Naive B cell (primary cell): ENCODE measurements around the gene ZNF821. TPM values are rescaled to one million over a fixed set of nuclear protein-coding genes. Genes with fewer than 3 reads are reported as not detected.
"Not testable (repeated sequence)": the region's sequence is repeated elsewhere in the genome, so short reads cannot be mapped to it uniquely, and the experiment has no call there.

ENCODE experiments used
- ATAC-seq, 2 donors: fragments of 150-1000 bp; cut with Tn5 transposase; 2 replicates each; pipeline ENCODE4 v1.10.0; 2021; ENCODE audit warnings: low read depth in 2 of 2, mild to moderate bottlenecking in 2 of 2, moderate library complexity in 2 of 2
- DNase-seq: peaks from one replicate; pipeline ENCODE4 v3.0.0; 2022
- H3K27ac Mint-ChIP-seq, 6 donors: one replicate each; pipeline ENCODE4 v1.8.0; 2020 to 2022; ENCODE audit warnings: mild to moderate bottlenecking in 6 of 6, mixed read lengths in 6 of 6, moderate library complexity in 5 of 6, inconsistent platforms in 2 of 6
- H3K27me3 Mint-ChIP-seq, 3 donors: one replicate each; pipeline ENCODE4 v1.8.0; 2021 to 2022; ENCODE audit warnings: mixed read lengths in 3 of 3, mild to moderate bottlenecking in 1 of 3
- H3K36me3 Mint-ChIP-seq, 2 donors: one replicate each; pipeline ENCODE4 v1.8.0; 2020 to 2022; ENCODE audit warnings: mixed read lengths in 2 of 2, inconsistent platforms in 1 of 2, mild to moderate bottlenecking in 1 of 2
- H3K4me1 Mint-ChIP-seq, 3 donors: one replicate each; pipeline ENCODE4 v1.8.0; 2020 to 2022; ENCODE audit warnings: mixed read lengths in 3 of 3, inconsistent platforms in 1 of 3, mild to moderate bottlenecking in 1 of 3, moderate library complexity in 1 of 3
- H3K4me3 Mint-ChIP-seq, 8 donors: one replicate each; pipeline ENCODE4 v1.8.0; 2020 to 2022; ENCODE audit warnings: mild to moderate bottlenecking in 8 of 8, mixed read lengths in 8 of 8, moderate library complexity in 8 of 8, inconsistent platforms in 2 of 8
- H3K9me3 Mint-ChIP-seq, 7 donors: one replicate each; pipeline ENCODE4 v1.8.0; 2020 to 2022; ENCODE audit warnings: mixed read lengths in 7 of 7, mild to moderate bottlenecking in 5 of 7, inconsistent platforms in 2 of 7, moderate library complexity in 1 of 7
- polyA plus RNA-seq, 6 donors: library from polyadenylated mRNA; unstranded; fragments of 300-500 nt; fragmentation: Illumina TruSeq; gene quantifications; one replicate each; pipeline ENCODE4 v1.2.3, GENCODE V29; 2021; ENCODE audit warnings: low read depth in 6 of 6

The ZNF821 gene
- polyA plus RNA-seq, 6 donors from 2014 or later, result 19.0 to 34.4 (median 26.9) TPM

- H3K4me3 Mint-ChIP-seq, H3K9me3 Mint-ChIP-seq, H3K27me3 Mint-ChIP-seq, H3K4me1 Mint-ChIP-seq, ATAC-seq, H3K36me3 Mint-ChIP-seq, DNase-seq: not testable (repeated sequence)
- H3K27ac Mint-ChIP-seq, result peak overlapping the region in 1 of 6 donors; percentile 58
Observed at GRCh38 chr16:71867175-71867574, 16.8 kb downstream of the ZNF821 start.

- ATAC-seq, result no peak
- Mint-ChIP-seq H3K4me1 (peaks cover 0 to 9% (median 3%) of the 10 kb centered on the region in 3 donors), H3K4me3 (no peak overlapping the region)
Observed at GRCh38 chr16:71865173-71865863, 18.7 kb downstream of the ZNF821 start.

GRCh38 chr16:71863995-71864394, 20.0 kb downstream of the ZNF821 start:
- Mint-ChIP-seq H3K4me3 (no peak overlapping the region), H3K9me3 (no peaks in the 10 kb centered on the region), H3K4me1 (peaks cover under 1 to 5% (median 5%) of the 10 kb centered on the region in 3 donors), H3K36me3 (peaks cover 10 to 11% of the 10 kb centered on the region in 2 donors), H3K27ac (peak overlapping the region in 2 of 6 donors; percentile 21 to 22), H3K27me3 (no peaks in the 10 kb centered on the region)
- ATAC-seq (no peak), DNase-seq (no peak)

More at GRCh38 chr16:71865173-71865863, 18.7 kb downstream of the ZNF821 start:
- peaks cover 3 to 5% of the 10 kb centered on the region in 2 donors for H3K36me3 Mint-ChIP-seq
- H3K9me3 Mint-ChIP-seq, result no peaks in the 10 kb centered on the region
- no peaks in the 10 kb centered on the region for H3K27me3 Mint-ChIP-seq
- DNase-seq, result no peak
- H3K27ac Mint-ChIP-seq, result peak overlapping the region in 4 of 6 donors; percentile 2 to 70 (median 34)

- peaks cover 17 to 25% (median 20%) of the 10 kb centered on the region in 3 donors for H3K4me1 Mint-ChIP-seq
- no peak overlapping the region for H3K4me3 Mint-ChIP-seq
- peak overlapping the region in 4 of 6 donors; percentile 16 to 70 (median 38) for H3K27ac Mint-ChIP-seq
- H3K36me3 Mint-ChIP-seq, result peaks cover 7 to 12% of the 10 kb centered on the region in 2 donors
- H3K9me3 Mint-ChIP-seq, result no peaks in the 10 kb centered on the region
- no peaks in the 10 kb centered on the region for H3K27me3 Mint-ChIP-seq
- DNase-seq (no peak), ATAC-seq (no peak)
Observed at GRCh38 chr16:71859762-71860521, 24.0 kb downstream of the ZNF821 start.

GRCh38 chr16:71855937-71856662, 27.9 kb downstream of the ZNF821 start:
- peak overlapping the region in 2 of 6 donors; percentile 39 to 49 for H3K27ac Mint-ChIP-seq
- peaks cover 41 to 61% (median 48%) of the 10 kb centered on the region in 3 donors for H3K4me1 Mint-ChIP-seq
- H3K9me3 Mint-ChIP-seq, result no peaks in the 10 kb centered on the region
- no peak for DNase-seq
- H3K27me3 Mint-ChIP-seq, result no peaks in the 10 kb centered on the region
- peaks cover 7 to 12% of the 10 kb centered on the region in 2 donors for H3K36me3 Mint-ChIP-seq
- no peak for ATAC-seq
- H3K4me3 Mint-ChIP-seq, result no peak overlapping the region

- peak overlapping the region in 3 of 6 donors; percentile 91 to 99 (median 94) for H3K27ac Mint-ChIP-seq
- H3K27me3 Mint-ChIP-seq, result no peaks in the 10 kb centered on the region
- H3K36me3 Mint-ChIP-seq, result peaks cover 9 to 18% of the 10 kb centered on the region in 2 donors
- DNase-seq (no peak), ATAC-seq (no peak)
- no peaks in the 10 kb centered on the region for H3K9me3 Mint-ChIP-seq
- H3K4me1 Mint-ChIP-seq, result peaks cover 48 to 63% (median 54%) of the 10 kb centered on the region in 3 donors
- H3K4me3 Mint-ChIP-seq, result peak overlapping the region in 1 of 8 donors; percentile 57
Observed at GRCh38 chr16:71854369-71854948, 29.5 kb downstream of the ZNF821 start.

GRCh38 chr16:71853413-71853812, 30.6 kb downstream of the ZNF821 start:
- ATAC-seq (peak; percentile 85 to 88), DNase-seq (peak; percentile 63)
- H3K36me3 Mint-ChIP-seq, result peaks cover 8 to 22% of the 10 kb centered on the region in 2 donors
- H3K4me1 Mint-ChIP-seq, result peaks cover 49 to 66% (median 52%) of the 10 kb centered on the region in 3 donors
- H3K27ac Mint-ChIP-seq, result peak overlapping the region; percentile 94 to 99 (median 97)
- H3K27me3 Mint-ChIP-seq, result no peaks in the 10 kb centered on the region
- H3K9me3 Mint-ChIP-seq, result no peaks in the 10 kb centered on the region
- peak overlapping the region; percentile 47 to 80 (median 67) for H3K4me3 Mint-ChIP-seq

- DNase-seq (no peak), ATAC-seq (no peak)
- Mint-ChIP-seq H3K27me3 (no peaks in the 10 kb centered on the region), H3K4me3 (peak overlapping the region in 3 of 8 donors; percentile 6 to 68 (median 42)), H3K4me1 (peaks cover 56 to 67% (median 60%) of the 10 kb centered on the region in 3 donors), H3K36me3 (peaks cover 10 to 29% of the 10 kb centered on the region in 2 donors), H3K27ac (peak overlapping the region; percentile 47 to 99 (median 95)), H3K9me3 (no peaks in the 10 kb centered on the region)
Observed at GRCh38 chr16:71852561-71852960, 31.4 kb downstream of the ZNF821 start.

- no peaks in the 10 kb centered on the region for H3K27me3 Mint-ChIP-seq
- peak overlapping the region; percentile 33 to 99 (median 78) for H3K27ac Mint-ChIP-seq
- DNase-seq, result no peak
- no peak for ATAC-seq
- no peaks in the 10 kb centered on the region for H3K9me3 Mint-ChIP-seq
- peak overlapping the region in 3 of 8 donors; percentile 6 to 41 (median 37) for H3K4me3 Mint-ChIP-seq
- H3K4me1 Mint-ChIP-seq, result peaks cover 57 to 71% (median 64%) of the 10 kb centered on the region in 3 donors
- peaks cover 10 to 29% of the 10 kb centered on the region in 2 donors for H3K36me3 Mint-ChIP-seq
Observed at GRCh38 chr16:71852158-71852557, 31.8 kb downstream of the ZNF821 start.

- peaks cover 10 to 29% of the 10 kb centered on the region in 2 donors for H3K36me3 Mint-ChIP-seq
- peaks cover 61 to 73% (median 68%) of the 10 kb centered on the region in 3 donors for H3K4me1 Mint-ChIP-seq
- H3K4me3 Mint-ChIP-seq, result peak overlapping the region in 3 of 8 donors; percentile 37 to 52 (median 41)
- DNase-seq (no peak), ATAC-seq (no peak)
- H3K9me3 Mint-ChIP-seq, result no peaks in the 10 kb centered on the region
- H3K27me3 Mint-ChIP-seq, result no peaks in the 10 kb centered on the region
- peak overlapping the region in 4 of 6 donors; percentile 44 to 99 (median 87) for H3K27ac Mint-ChIP-seq
Observed at GRCh38 chr16:71851746-71852145, 32.2 kb downstream of the ZNF821 start.

GRCh38 chr16:71848622-71849021, 35.4 kb downstream of the ZNF821 start:
- H3K9me3 Mint-ChIP-seq, result no peaks in the 10 kb centered on the region
- peak overlapping the region in 2 of 8 donors; percentile 4 to 99 for H3K4me3 Mint-ChIP-seq
- no peak for DNase-seq
- H3K36me3 Mint-ChIP-seq, result peaks cover 10 to 29% of the 10 kb centered on the region in 2 donors
- H3K27me3 Mint-ChIP-seq, result no peaks in the 10 kb centered on the region
- H3K4me1 Mint-ChIP-seq, result peaks cover 55 to 59% (median 57%) of the 10 kb centered on the region in 3 donors
- peak overlapping the region in 1 of 6 donors; percentile 3 for H3K27ac Mint-ChIP-seq
- ATAC-seq, result no peak

- no peaks in the 10 kb centered on the region for H3K9me3 Mint-ChIP-seq
- H3K27ac Mint-ChIP-seq, result peak overlapping the region; percentile 72 to 100 (median 99)
- peaks cover 10 to 29% of the 10 kb centered on the region in 2 donors for H3K36me3 Mint-ChIP-seq
- no peak for DNase-seq
- peaks cover 49 to 59% (median 52%) of the 10 kb centered on the region in 3 donors for H3K4me1 Mint-ChIP-seq
- no peak for ATAC-seq
- peak overlapping the region; percentile 93 to 99 (median 98) for H3K4me3 Mint-ChIP-seq
- no peaks in the 10 kb centered on the region for H3K27me3 Mint-ChIP-seq
Observed at GRCh38 chr16:71847096-71847495, 36.9 kb downstream of the ZNF821 start.
